ENCODE results near the gene MSGN1.
A peak's percentile ranks its signal among the peaks of the same experiment; 100 is the strongest.

MSGN1 gene

DNA sequence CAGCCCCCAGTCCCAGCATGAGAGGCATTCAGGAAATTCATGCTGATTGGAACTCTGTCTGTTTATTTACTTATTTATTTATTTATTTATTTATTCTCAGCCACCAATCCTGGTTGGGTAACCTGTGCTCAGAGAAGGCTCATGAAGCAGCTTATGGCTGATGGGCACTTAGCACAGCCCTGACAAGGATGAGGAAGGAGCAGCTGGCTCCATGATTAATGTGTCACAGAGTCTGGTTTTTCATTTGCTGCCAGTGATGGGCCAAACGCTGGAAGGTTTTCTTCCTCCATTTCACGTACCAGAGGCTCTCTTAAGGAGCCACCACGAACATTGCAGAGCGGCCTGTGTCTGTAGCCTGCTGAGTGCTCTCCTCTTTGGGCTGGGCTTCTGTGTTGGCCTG, 33.9 kb downstream of the MSGN1 start:
- DNase-seq = no peak

DNA sequence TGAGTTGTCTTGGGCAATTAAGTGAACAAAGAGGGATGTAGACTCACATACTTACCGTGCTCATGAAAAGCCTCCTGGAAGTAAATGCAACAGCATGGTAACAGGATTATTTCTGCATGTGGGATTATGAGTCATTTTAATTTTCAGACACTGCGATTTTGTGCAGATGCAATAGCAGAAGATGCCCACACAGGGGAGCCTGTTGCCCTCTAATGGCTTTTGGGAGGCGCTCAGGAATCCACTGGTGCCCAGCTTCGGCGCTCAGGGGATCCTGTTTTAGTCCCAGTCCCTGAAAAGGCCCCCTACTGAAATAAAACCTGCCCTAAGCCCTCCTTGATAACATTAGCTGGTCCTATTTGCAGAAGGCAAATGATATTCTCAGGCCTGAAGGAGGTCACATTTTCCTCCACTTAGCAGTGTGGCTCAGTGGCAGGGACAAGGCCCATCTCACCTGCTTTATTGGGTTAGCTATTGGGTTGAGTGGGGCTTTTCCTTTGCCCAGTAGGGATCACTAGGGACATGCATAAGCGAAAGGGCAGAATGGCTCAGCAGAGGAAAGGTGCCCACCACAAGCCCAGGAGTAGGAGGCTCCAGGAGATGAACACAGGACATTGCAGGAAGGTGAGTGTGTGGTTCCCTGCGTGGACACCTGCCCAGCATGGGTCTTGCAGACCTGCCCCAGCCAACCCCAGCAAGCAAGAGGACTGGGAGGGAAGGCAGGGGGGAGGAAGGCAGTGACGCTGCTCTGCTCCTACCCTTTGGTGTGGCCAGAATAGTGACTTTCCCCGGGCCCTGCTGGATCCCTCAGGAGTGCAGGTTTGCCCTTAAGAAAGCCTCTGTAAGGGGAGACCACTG, 35.7 kb downstream of the MSGN1 start:
- DNase-seq = peak; percentile 70

DNA sequence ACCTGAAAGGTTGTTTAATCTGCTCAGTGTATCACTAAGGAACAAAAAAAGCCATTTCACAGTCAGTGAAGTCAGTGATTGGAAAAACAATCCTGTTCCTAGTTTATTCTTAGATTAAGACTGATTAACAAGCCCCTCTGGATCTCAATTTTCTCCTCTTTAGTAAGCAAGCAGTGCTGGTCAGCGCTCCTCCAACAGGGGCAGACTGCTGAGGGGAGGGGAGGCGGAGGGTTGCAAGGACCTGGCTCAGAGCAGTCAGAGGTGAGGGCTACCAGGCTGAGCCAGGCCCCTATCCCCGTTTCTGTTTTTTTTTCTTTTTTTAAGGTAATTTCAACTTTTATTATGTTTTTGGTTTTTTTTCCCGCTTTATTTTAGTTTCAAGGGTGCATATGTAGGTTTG, 37.5 kb downstream of the MSGN1 start:
- DNase-seq = no peak

DNA sequence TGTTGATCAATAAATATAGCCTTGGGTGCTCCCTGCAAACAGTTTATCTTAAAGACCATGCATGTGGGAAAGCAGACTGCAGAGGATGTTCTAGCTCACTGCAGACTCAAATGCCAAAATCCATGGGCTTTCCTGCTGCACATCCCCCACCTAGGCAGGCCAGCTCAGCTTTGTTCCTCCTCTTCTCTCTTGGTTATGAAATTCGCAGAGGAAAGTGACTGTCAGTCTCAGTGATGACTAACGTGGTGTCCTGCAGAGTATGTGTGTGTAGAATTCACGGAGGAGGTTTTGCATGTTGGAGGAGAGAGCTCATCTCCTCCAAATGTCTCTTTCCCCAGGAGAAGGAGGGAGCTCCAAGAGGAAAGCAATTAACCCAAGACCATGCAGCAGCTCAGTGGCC, 40.8 kb downstream of the MSGN1 start:
- DNase-seq = peak; percentile 51

DNA sequence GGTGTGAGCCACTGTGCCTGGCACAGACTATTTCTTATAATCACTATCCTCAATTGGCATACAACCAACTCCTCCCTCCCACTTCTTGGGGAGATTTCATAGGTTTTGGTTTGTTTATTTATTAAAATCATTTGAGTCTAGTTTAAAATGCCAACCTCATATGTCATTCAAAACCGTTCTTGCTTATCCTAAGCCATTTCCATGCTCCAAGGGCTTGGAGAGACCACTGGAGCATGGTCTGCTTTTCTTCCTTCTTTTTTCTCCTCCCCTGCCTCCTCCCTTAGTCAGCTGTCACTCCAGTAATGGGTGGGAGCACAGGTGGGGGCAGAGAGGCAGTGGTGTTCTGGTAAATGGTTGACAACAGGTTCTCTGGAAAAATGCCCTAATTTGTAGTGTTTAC, 41.8 kb downstream of the MSGN1 start:
- DNase-seq = no peak

DNA sequence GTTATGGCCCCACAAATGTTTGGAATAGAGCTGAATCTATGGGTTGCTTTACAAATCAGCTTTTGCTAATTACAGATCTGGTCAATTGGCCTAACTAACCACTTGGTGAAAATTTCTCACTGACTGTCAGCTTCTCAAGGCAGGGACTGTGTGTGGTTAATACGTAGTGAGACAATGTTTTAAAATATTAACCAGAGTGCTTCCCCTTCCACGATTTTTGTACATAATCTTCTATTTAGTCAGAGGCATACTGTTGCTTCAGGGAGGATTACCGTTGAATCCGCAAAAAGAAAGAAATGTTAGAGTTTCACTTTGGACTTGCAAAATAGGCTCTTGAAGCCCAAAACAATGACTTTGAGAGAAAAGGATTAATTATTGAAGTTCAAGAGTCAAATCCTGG, 47.3 kb downstream of the MSGN1 start:
- no peak for DNase-seq

DNA sequence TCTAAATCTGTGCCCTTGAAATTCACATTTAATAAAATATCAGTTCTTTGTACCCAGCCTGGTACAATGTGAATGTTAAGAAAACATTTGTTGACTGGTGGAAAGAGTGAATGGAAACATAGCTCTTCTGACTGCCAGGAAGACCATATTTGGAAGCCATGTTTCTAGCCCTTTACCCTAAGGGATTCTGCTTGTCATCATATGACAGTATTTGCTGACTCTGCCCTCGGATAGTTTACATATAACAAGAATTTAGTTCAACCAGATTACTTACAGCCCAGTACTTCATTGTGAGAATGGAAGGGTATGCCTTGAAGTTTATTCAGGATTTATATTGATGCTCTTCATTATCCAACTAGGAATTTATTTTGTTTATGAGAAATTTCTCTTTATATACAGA, 48.4 kb downstream of the MSGN1 start:
- no peak for DNase-seq

DNA sequence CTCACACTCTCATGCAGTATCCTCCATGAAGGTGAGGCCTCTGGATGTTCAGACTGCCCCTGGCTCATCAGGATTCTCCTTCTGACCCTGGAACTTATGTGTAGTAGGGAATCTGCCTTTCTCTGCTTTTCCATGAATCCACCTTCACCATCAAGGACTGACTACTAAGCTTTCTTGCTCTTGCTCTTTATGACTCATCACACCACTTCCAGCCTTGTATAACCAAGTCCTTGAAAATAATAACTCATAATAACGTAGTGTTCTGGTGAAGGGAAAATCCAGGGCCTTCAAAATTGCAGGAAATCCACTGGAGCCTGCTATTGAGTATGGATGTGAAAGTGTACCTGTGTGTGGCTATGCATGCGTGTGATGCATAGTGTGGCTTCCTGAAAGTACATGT, 50.9 kb downstream of the MSGN1 start:
- no peak for DNase-seq
